HepG2 (cell line): ENCODE results near the gene TRERF1. TPM values are rescaled to one million over a fixed set of nuclear protein-coding genes. Genes with fewer than 3 reads are reported as not detected.

Experiments
- ATAC-seq: fragments of 200-7000 bp; cut with Tn5 transposase; 3 replicates; pipeline ENCODE4 v1.9.1; 2020; ENCODE audit warnings: mild to moderate bottlenecking, moderate library complexity
- BruUV-seq: library from RNA; stranded (reverse); fragments of 400-500 nt; replicated peaks from 2 replicates; lab custom pipeline; 2021; lab: Mats Ljungman, UMichigan
- CTCF ChIA-PET: fragments of 300-600 bp; formaldehyde crosslinking; extraction: SDS; loops from one replicate; lab custom pipeline; 2021; ENCODE audit warnings: low total read pairs, inconsistent platforms, low intra/inter-chr PET ratio; lab: Yijun Ruan, JAX
- POLR2A ChIA-PET: fragments of 350-600 bp; sonication (Branson Sonifier 250); formaldehyde crosslinking; loops from one replicate; lab custom pipeline; 2020; ENCODE audit warnings: antibody characterized with exemption, inconsistent platforms; lab: Yijun Ruan, JAX
- DNase-seq: peaks from one replicate; pipeline ENCODE4 v3.0.0-alpha.2; 2015; ENCODE audit warnings: low spot score
- FAIRE-seq: peaks from 3 replicates; lab custom pipeline; 2011; peaks lifted over from hg19 to GRCh38; lab: Jason Lieb, UNC
- H2AFZ ChIP-seq: one replicate; pipeline ENCODE4 v1.6.1; 2011; ENCODE audit warnings: low read length, inconsistent platforms
- H3K27ac ChIP-seq: fragments of 300-600 bp; 3 replicates; pipeline ENCODE4 v1.8.0; 2011; ENCODE audit warnings: mixed run types, mild to moderate bottlenecking, mixed read lengths, low read length, inconsistent platforms; ENCODE audit not compliant: insufficient read depth; ENCODE audit errors: extremely low read length
- H3K27me3 ChIP-seq, 2 experiments: fragments of 200-600 bp in 1 of 2; 2 replicates in 1 of 2; 3 replicates in 1 of 2; pipeline versions ENCODE4 v1.6.0 to v1.8.0; 2011; ENCODE audit warnings: low read length in 2 of 2, mild to moderate bottlenecking in 2 of 2, moderate library complexity in 2 of 2, inconsistent platforms in 1 of 2; ENCODE audit not compliant: insufficient read depth in 2 of 2, control insufficient read depth in 1 of 2
- H3K36me3 ChIP-seq, 2 experiments: fragments of 200-600 bp in 1 of 2; replicated peaks in 1 of 2; 2 replicates in 1 of 2; 3 replicates in 1 of 2; pipeline versions ENCODE4 v1.5.1 to v1.8.0; 2011; ENCODE audit warnings: low read length in 2 of 2, inconsistent platforms in 1 of 2; ENCODE audit not compliant: insufficient read depth in 2 of 2, control insufficient read depth in 1 of 2
- H3K4me1 ChIP-seq: 2 replicates; pipeline ENCODE4 v1.5.1; 2012; ENCODE audit warnings: low read length, inconsistent platforms; ENCODE audit not compliant: insufficient read depth
- H3K4me2 ChIP-seq: 2 replicates; pipeline ENCODE4 v1.6.0; 2011; ENCODE audit warnings: low read depth, low read length, inconsistent platforms
- H3K4me3 ChIP-seq, 3 experiments: fragments of 200-600 bp in 1 of 3; sonication (generic), shearing (Covaris generic) in 1 of 3; replicated peaks in 1 of 3; 2 replicates each; pipeline ENCODE4 v1.5.1; 2011 to 2016; ENCODE audit warnings: low read length in 3 of 3, inconsistent platforms in 2 of 3, low read depth in 2 of 3, mild to moderate bottlenecking in 2 of 3, control low read depth in 1 of 3, mixed read lengths in 1 of 3; ENCODE audit not compliant: insufficient read depth in 1 of 3
- H3K79me2 ChIP-seq: one replicate; pipeline ENCODE4 v1.6.1; 2011; ENCODE audit warnings: low read length, inconsistent platforms; ENCODE audit not compliant: insufficient read depth
- H3K9ac ChIP-seq: 2 replicates; pipeline ENCODE4 v1.6.0; 2011; ENCODE audit warnings: mild to moderate bottlenecking, low read depth, low read length, inconsistent platforms; ENCODE audit not compliant: insufficient read depth
- H3K9me3 ChIP-seq: 2 replicates; pipeline ENCODE4 v1.5.1; 2012; ENCODE audit warnings: mild to moderate bottlenecking, low read length
- H4K20me1 ChIP-seq: 2 replicates; pipeline ENCODE4 v1.6.0; 2011; ENCODE audit warnings: inconsistent platforms, mild to moderate bottlenecking, low read length, moderate library complexity; ENCODE audit not compliant: insufficient read depth
- AGO2 ChIP-seq: fragments of 200-400 bp; formaldehyde crosslinking; optimal IDR thresholded peaks from 2 replicates; pipeline ENCODE3; 2017; ENCODE audit warnings: mild to moderate bottlenecking, low read depth, low read length, moderate library complexity
- ARNTL ChIP-seq: sonication (generic); formaldehyde crosslinking; IDR thresholded peaks from 2 replicates; pipeline ENCODE4 v1.4.0; 2020; ENCODE audit warnings: mild to moderate bottlenecking, missing genetic modification reagents
- GABPB1 ChIP-seq: IDR thresholded peaks from 2 replicates; pipeline ENCODE4 v1.6.1; 2016; ENCODE audit warnings: mild to moderate bottlenecking, missing genetic modification reagents, moderate library complexity, missing compliant biosample characterization
- IKZF4 ChIP-seq: sonication (generic); formaldehyde crosslinking; IDR thresholded peaks from 2 replicates; pipeline ENCODE4 v1.5.1; 2020; ENCODE audit warnings: borderline replicate concordance, mild to moderate bottlenecking, low read depth, missing genetic modification reagents; ENCODE audit errors: not compliant biosample characterization
- KLF11 ChIP-seq: IDR thresholded peaks from 2 replicates; pipeline ENCODE4 v1.6.1; 2016; ENCODE audit warnings: missing compliant biosample characterization
- TFAP4 ChIP-seq: sonication (generic); IDR thresholded peaks from 2 replicates; pipeline ENCODE4 v1.6.1; 2016; ENCODE audit warnings: low read depth, borderline replicate concordance
- ZKSCAN1 ChIP-seq: fragments of 150-350 bp; IDR thresholded peaks from 2 replicates; pipeline ENCODE4 v1.6.1; 2014; ENCODE audit warnings: low read length
- ZNF264 ChIP-seq: sonication (generic); formaldehyde crosslinking; IDR thresholded peaks from 2 replicates; pipeline ENCODE4 v1.4.0; 2020; ENCODE audit warnings: missing genetic modification reagents
- ZNF567 ChIP-seq: sonication (generic); formaldehyde crosslinking; IDR thresholded peaks from 2 replicates; pipeline ENCODE4 v1.8.1; 2023; ENCODE audit warnings: mild to moderate bottlenecking, missing genetic modification reagents, borderline replicate concordance
- ZNF629 ChIP-seq: sonication (generic); formaldehyde crosslinking; conservative IDR thresholded peaks from 2 replicates; pipeline ENCODE4 v1.5.0; 2020; ENCODE audit warnings: missing genetic modification reagents
- WGBS: methylation state at CpG from one replicate; pipeline ENCODE4 v1.1.6; 2017; ENCODE audit warnings: low lambda C conversion rate; 5-methylcytosine and 5-hydroxymethylcytosine counted together
- in situ Hi-C: cut with HindIII; loops from 2 replicates; pipeline ENCODE4 v1.10.0; 2017; ENCODE audit warnings: low pct_unique_long_range_greater_than_20kb; ENCODE audit not compliant: extremely low pct_ligation_motif_present
- intact Hi-C: fragments of 100-400 bp; cut with micrococcal nuclease; formaldehyde crosslinking; loops from one replicate; pipeline ENCODE4 v1.10.0; 2022; ENCODE audit not compliant: unreplicated experiment
- polyA plus RNA-seq, 8 experiments: library from polyadenylated mRNA; depleted of rRNA in 3 of 8; stranded (reverse) in 7 of 8; unstranded in 1 of 8; fragments of >200 nt; fragmentation: Illumina TruSeq in 4 of 8; extraction: Trizol in 4 of 8; gene quantifications; 2 replicates each; pipeline versions ENCODE4 v1.2.1 to v1.2.3, GENCODE V29; 2011 to 2016; ENCODE audit warnings: low read depth in 4 of 8, missing spikeins in 1 of 8, mixed read lengths in 1 of 8; ENCODE audit not compliant: insufficient read depth in 1 of 8
- total RNA-seq, 5 experiments: library from RNA; depleted of rRNA; stranded (reverse); fragments of >200 nt; fragmentation: Illumina TruSeq; extraction: Trizol; gene quantifications; 2 replicates each; pipeline ENCODE4 v1.2.3, GENCODE V29; 2016; ENCODE audit warnings: low read depth in 1 of 5
- TF ChIP-seq, protein P1 (sequence below): sonication (generic); formaldehyde crosslinking; IDR thresholded peaks from 2 replicates; pipeline ENCODE4 v1.4.0; 2020; ENCODE audit warnings: mild to moderate bottlenecking, missing genetic modification reagents
- TF ChIP-seq, protein P2 (sequence below): sonication (generic); formaldehyde crosslinking; IDR thresholded peaks from 2 replicates; pipeline ENCODE4 v1.5.0; 2020; ENCODE audit warnings: missing genetic modification reagents
- TF ChIP-seq, protein P3 (sequence below), 2 experiments: fragments of 450-650 bp in 1 of 2; sonication (generic) in 1 of 2; formaldehyde crosslinking; IDR thresholded peaks; 2 replicates each; pipeline versions ENCODE4 v1.5.0 to v1.8.0; 2020 to 2022; ENCODE audit warnings: mild to moderate bottlenecking in 1 of 2, missing genetic modification reagents in 1 of 2
- TF ChIP-seq, protein P4 (sequence below): sonication (generic); formaldehyde crosslinking; IDR thresholded peaks from 2 replicates; pipeline ENCODE4 v1.4.0; 2020; ENCODE audit warnings: missing genetic modification reagents, mild to moderate bottlenecking, borderline replicate concordance
- TF ChIP-seq, protein P5 (sequence below): sonication (generic); formaldehyde crosslinking; conservative IDR thresholded peaks from 2 replicates; pipeline ENCODE4 v1.8.0; 2022; ENCODE audit warnings: missing genetic modification reagents

The TRERF1 gene
- total and polyA plus RNA-seq, 2 of the 13 experiments (the other 11 are each of a cell fraction or from before 2014, with no cell fraction given), result 0.02 TPM; not detected in 1

DNA sequence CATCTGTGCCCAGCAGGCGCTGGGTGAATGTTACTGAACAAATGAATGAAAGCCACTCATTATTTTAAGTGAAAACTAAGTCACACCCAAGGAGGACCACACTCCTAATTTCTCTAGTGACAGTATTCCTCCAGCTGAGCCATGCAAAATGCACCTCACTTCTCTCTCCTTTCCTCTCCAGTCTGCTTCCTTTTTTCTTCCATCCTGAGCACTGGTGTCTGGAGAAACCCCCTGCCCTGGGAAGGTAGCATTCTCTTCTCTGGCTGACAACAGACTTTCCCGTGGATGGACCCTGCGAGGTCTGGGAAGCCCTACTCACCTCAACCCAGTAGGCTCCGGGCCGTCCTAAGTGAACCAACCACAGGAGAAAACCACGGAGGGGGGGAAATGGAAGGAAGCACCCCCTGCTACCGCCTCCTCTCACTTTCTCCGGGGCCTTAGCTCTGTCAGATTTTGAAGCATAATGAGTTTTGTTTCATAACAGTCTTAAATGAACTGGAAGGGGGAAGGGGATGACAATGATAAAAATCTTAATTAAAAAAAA is 22.6 kb downstream of the TRERF1 start (continued):
- TF ChIP-seq, protein P1, sequence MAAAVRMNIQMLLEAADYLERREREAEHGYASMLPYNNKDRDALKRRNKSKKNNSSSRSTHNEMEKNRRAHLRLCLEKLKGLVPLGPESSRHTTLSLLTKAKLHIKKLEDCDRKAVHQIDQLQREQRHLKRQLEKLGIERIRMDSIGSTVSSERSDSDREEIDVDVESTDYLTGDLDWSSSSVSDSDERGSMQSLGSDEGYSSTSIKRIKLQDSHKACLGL, result no peak
- TF ChIP-seq, protein P2, sequence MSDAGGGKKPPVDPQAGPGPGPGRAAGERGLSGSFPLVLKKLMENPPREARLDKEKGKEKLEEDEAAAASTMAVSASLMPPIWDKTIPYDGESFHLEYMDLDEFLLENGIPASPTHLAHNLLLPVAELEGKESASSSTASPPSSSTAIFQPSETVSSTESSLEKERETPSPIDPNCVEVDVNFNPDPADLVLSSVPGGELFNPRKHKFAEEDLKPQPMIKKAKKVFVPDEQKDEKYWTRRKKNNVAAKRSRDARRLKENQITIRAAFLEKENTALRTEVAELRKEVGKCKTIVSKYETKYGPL (CRISPR knock-in tag), result no peak
- no peak for TF ChIP-seq IKZF4
- TF ChIP-seq, protein P3, sequence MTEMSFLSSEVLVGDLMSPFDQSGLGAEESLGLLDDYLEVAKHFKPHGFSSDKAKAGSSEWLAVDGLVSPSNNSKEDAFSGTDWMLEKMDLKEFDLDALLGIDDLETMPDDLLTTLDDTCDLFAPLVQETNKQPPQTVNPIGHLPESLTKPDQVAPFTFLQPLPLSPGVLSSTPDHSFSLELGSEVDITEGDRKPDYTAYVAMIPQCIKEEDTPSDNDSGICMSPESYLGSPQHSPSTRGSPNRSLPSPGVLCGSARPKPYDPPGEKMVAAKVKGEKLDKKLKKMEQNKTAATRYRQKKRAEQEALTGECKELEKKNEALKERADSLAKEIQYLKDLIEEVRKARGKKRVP (CRISPR knock-in tag; IDR thresholded peaks at IDR 0.05), result no peak
- no peak for TF ChIP-seq ZNF264 (CRISPR knock-in tag)
- TF ChIP-seq, protein P4, sequence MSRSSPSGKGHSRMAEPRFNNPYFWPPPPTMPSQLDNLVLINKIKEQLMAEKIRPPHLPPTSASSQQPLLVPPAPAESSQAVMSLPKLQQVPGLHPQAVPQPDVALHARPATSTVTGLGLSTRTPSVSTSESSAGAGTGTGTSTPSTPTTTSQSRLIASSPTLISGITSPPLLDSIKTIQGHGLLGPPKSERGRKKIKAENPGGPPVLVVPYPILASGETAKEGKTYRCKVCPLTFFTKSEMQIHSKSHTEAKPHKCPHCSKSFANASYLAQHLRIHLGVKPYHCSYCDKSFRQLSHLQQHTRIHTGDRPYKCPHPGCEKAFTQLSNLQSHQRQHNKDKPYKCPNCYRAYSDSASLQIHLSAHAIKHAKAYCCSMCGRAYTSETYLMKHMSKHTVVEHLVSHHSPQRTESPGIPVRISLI (CRISPR knock-in tag), result no peak

DNA sequence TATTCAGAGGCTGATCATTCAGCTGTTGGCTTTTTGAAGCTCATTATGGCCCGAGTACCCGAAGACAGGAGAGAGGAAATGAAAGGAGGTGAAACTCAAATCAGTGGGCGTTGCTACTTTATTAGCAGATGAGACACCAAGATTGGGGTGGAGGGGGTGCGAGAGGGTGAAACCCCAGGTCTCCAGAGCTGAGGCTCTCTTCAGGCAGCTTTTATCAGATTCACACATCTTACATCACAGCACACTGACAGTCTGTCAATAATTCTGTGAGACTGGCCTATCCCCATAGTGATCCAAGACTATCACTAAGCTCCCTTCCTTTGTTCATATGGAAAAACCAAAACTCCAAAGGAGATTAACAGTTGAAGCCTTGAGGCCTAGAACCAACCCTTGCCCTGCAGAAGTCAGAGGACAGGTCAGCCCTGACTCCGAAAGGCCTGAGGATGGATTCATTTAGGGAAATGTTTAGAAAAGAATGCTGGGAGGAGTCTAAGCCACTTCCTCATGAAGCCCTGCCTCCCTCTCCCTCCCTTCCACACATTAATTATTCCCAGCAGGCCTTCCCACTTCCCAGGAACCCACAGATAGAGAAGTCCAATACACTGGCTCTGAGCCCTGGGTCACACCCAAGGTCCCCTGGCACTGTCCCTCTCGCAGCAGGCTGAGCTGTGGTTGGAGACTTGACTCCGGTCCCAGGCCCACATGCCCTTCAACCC is 23.2 kb downstream of the TRERF1 start:
- intact Hi-C loops (no loop called here), in situ Hi-C loops (no loop called here)
- DNase-seq, result no peak
- no peak for FAIRE-seq
- Histone ChIP-seq H3K4me2 (no peak overlapping the region), H3K4me3 (no peak overlapping the region), H2AFZ (no peak overlapping the region), H3K4me1 (peaks cover 8% of the 10 kb centered on the region), H3K36me3 (no peaks in the 10 kb centered on the region), H3K27ac (no peak overlapping the region), H4K20me1 (no peaks in the 10 kb centered on the region), H3K79me2 (no peaks in the 10 kb centered on the region), H3K27me3 (no peaks in the 10 kb centered on the region; a peak in 2 of 5 replicates), H3K9me3 (no peaks in the 10 kb centered on the region), H3K9ac (no peak overlapping the region)
- ATAC-seq, result no peak
- POLR2A ChIA-PET, result no interaction called here
- 49% methylated on average over 7 of the region's 7 CpGs for WGBS
- CTCF ChIA-PET, result no interaction called here
- BruUV-seq, result no TSS peak
- TF ChIP-seq ZKSCAN1 (no peak), ARNTL (CRISPR knock-in tag) (no peak), ZNF567 (CRISPR knock-in tag) (no peak), KLF11 (CRISPR knock-in tag) (no peak), TFAP4 (no peak), GABPB1 (no peak), ZNF629 (no peak), AGO2 (no peak)
- TF ChIP-seq, protein P5, sequence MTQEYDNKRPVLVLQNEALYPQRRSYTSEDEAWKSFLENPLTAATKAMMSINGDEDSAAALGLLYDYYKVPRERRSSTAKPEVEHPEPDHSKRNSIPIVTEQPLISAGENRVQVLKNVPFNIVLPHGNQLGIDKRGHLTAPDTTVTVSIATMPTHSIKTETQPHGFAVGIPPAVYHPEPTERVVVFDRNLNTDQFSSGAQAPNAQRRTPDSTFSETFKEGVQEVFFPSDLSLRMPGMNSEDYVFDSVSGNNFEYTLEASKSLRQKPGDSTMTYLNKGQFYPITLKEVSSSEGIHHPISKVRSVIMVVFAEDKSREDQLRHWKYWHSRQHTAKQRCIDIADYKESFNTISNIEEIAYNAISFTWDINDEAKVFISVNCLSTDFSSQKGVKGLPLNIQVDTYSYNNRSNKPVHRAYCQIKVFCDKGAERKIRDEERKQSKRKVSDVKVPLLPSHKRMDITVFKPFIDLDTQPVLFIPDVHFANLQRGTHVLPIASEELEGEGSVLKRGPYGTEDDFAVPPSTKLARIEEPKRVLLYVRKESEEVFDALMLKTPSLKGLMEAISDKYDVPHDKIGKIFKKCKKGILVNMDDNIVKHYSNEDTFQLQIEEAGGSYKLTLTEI (CRISPR knock-in tag), result no peak
